NCI-H1048 (cell line): ENCODE results near the gene CASR.

Experiments
- DNase-seq: peaks from one replicate; lab custom pipeline; 2025; lab: John Stamatoyannopoulos, UW

Gene CASR

DNA sequence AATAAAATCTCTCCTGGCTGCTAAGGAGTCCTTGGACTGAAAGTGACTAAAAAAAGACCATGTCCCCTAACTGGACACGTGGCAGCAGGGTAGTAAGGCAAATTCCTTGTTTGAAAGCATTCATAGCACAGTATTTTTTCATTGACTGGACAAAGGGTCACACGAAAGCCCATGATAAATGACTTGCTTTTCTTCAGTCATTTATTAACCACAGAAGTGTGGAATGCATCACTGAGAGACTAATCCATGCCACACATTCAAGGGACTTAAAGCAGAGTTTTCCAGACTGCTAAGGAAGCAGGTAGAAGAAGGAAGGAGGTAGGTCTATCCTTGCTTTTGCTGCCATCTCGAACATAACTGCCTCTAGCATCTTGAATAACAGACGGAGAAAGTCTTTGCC, 31.2 kb downstream of the CASR start:
- DNase-seq: no peak

DNA sequence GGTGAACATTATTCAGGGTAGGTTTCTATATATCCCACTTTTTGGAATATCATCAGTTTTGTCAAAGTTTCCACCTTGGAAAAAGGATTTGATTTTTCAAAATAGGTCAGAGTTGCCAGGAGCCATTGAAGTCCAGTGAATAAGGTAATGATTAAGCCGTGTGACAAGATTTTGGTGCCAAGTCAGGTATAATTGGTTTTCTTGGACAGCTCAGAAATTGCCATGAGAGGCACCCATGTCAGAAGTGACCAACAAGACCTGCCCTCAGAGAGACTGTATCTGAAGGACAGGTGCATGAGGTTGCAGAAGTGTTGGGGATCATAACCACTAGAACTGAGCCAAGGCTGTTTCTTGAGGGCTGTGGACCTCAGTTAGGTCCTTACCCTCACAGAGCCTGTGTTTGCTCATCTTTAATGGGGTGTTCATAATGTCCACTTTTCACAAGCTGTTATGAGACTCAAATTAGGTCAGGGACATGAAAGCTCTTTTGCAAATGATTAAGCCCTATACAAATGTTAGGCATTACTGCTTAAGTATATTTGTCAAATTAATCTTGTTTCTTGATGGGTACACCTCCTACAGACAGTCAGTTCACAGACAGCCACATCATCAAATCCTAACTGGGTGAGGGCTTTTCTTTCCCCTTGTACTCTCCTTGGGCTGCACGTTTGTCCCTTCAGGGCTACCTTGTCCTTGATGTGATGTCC, 32.3 kb downstream of the CASR start:
- DNase-seq: no peak

DNA sequence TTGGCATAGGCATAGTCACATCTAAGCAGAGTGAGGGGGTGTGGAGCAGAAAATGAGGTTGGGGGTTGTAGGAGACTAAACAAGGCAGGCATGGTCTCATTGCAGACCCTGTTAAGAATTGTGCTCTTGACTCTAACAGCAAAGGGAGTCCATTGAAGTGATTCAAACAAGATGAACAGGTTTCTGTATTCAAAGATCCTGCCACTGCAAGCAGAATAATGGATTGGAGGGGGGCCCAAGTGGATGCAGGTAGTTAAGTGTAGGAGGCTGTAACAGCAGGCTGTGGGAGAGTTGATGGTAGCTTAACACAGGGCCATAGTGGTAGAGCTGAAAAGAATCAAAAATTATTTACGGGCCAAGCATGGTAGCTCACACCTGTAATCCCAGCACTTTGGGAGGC, 34.4 kb downstream of the CASR start:
- DNase-seq: no peak

DNA sequence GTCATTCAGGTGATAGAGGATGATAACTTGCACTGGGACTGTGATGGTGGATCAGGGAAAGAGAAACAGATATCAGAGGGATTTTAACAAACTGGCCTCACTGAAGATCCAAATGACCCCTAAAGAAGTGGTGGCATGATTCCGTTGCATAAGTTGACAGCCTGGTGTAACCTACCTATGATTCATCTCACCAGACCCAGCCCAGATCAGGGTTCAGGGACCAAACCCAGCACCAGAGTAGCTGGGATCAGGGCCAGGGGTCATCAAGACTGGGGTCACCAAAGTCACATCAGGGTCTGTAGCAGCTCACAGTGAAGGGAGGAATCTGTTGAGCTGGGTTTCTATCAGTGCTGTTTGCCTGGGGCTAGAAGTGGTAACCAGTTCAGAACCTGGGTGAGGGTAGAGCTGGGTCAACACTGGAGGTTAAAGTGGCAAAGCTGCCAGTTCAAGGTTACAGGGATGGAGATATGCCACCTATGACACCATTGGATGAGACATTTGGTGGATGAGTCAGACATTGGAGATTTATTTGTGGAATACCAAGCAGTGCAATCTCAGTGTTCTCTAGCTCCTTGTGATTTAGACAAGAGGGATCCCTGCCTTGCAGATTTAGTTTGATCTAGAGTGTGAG, 35.9 kb downstream of the CASR start:
- no peak for DNase-seq

DNA sequence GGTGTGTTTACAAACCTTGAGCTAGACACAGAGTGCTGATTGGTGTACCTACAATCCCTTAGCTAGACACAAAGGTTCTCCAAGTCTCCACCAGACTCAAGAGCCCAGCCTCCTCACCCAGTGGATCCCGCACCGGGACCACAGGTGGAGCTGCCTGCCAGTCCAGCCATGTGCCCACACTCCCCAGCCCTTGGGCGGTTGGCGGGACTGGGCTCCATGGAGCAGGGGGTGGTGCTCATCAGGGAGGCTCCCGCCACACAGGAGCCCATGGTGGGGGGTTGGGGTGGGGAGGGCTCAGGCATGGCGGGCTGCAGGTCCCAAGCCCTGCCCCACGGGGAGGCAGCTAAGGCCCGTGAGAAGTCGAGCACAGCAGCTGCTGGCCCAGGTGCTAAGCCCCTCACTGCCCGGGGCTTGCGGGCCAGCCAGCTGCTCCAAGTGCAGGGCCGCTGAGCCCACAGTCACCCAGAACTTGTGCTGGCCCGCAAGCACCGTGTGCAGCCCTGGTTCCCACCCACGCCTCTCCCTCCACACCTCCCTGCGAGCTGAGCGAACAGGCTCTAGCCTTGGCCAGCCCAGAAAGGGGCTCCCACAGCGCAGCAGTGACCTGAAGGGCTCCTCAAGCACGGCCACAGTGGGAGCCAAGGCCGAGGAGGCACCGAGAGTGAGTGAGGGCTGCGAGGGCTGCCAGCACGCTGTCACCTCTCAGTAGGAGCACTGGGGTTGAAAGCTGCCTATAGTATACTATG, 43.7 kb downstream of the CASR start:
- DNase-seq: no peak

DNA sequence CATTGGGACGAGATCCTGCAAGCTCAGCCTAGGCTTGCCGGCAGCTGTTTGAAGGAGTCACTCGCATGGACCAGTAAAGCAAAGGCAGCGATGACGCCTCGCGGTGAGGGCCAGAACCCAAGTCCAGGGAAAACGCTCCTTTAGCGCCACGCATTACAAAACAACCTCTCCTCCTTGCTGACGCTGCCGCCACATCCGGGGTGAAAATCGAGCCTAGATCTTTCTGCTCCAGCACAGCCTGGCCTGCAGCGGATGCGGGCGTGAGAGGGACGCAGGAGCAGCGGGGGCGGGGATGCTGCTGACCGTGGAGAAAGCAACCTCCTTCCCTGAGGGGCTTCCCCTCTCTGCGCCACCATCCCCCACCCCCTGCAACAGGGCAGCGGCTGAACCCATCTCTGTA, 46.7 kb downstream of the CASR start:
- no peak for DNase-seq

DNA sequence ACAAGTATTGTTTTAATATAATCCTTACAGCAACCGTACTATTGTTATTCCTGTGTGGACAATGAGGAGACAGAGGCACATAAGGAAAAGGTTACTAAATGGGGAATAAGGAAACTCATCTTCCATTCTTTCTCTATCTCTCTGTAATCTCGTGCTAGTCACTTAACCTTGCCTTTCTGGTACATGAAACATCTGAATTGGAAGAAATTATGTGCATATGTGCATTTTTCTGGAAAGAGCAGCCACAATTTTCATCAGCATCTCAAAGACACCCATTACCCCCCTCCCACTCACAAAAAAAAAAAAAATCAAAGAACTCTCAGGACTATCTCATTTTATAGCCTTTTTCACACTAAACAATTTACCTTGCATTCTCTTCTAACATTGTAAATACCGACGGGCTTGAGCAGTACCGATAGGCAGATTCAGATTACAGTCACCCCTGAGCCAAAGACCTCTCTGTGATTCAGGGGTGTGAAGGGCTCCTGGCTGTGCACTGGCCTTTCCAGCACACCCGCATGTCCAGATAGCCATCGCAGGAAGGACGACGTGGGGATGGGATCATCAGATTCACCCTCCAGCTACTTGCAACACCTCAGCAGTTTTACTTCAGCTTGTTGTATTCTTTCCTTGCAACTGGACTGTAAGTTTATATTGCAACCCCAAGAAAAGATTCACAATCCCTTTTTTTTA, 48.1 kb downstream of the CASR start:
- no peak for DNase-seq

DNA sequence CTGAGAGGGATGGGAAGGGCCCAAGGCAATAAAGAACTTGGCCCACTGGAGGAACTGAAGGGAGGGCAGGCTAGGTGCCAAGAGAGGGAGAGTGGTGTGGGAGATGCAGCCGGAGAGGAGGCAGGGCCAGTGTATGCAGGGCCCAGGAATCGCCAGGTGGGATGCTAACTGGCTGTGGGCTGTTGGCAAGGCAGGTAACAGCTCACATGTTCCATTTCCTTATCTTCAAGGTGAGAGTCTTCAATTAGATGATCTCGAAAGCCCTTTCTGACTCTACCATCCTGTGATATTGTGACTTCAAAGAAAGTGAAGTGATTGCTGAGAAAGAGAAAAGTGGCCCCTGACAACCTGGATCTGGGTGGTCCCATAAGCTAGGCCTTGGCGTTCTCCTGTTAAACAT, 49.0 kb downstream of the CASR start:
- DNase-seq: no peak

DNA sequence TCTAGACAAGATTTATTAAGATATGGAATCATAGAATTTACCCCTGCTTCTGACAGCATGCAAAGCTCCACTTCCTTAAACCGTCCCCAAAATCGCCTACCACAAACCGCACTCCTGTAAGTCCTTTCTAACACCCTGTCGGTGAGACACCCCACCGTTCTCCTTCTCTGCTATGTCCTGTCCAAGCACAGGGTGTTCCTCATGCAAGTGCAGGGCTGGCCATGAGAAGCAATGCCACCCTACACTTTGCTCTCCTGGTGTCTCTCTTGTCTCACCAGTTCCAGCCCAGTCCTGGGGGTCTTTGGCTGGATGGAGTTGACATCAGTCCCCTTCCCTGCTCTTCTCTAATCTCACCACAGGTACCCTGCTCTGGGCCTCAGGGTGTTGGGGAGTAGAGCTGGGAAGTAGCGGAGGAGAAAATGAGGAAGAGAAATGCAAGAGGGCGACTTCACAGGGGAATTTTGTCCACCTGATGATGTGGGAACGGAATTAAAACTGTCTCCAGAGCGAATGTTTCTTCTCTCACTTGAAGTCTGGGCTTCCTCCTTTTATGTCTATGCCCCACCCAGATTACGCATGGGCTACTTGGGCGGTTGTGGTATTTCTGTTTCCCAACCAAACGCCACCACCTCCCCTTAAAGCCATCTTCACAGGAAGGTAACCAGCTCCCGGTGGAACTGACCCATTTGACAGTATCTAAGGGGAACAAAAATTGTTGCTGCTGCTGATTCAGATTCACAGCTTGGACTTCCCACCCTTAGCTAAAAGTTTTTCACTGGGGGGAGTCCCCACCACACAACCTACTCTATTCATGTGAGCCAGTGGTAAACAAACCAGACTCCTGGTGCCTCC, 49.9 kb downstream of the CASR start:
- no peak for DNase-seq

DNA sequence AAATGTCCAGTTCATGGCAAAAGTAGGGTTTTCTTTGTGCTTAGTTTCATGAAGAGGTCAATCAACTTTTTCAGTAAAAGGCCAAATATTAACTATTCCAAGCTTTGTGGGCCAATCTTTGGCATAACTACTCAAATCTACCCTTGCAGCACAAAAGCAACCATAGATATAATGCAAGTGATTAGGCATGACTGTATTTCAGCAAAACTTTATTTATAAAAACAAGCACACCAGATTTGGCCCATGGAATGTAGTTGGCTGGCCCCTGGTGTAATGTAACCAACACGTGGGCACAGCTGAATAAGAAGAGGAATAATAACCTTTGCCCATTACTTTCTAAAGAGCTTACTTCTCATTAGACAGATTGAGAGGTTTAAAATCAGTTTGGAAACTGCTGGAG, 50.6 kb downstream of the CASR start:
- no peak for DNase-seq

DNA sequence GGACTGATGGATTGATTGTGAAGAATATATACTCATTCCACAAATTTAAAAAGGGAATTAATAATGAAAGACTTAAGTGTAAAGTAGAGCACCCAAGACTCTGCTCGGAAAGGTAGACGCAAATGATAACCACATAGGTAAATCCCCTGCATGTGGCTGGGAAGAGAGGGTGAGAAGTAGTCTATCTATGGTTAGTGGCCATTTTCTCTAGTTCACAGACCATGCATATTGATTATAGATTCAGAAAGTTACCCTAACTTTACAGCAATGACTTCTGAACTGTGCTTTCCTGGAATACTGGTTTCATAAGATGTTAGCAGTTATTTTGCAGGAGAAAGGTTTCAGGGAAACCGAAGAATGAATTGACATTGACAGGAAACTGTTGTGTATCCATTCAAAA, 51.7 kb downstream of the CASR start:
- no peak for DNase-seq

DNA sequence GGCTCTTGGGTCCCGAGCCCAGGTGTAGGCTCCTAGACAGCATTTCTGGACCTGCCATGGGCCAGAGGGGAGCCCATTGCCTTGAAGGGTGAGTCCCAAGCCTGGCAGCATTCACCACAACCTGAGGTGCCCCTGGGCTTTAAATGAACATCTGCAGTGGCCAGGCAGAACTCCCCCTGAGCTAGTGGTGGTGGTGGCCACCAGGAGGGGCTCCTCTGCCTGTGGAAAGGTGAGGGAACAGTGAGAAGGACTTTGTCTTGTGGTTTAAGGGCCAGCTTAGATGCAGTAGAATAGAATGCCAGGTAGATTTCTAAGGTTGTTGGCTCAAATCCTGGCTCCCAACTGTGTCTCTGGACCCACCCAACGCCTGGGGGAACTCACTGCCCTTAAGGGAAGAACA, 55.6 kb downstream of the CASR start:
- no peak for DNase-seq

DNA sequence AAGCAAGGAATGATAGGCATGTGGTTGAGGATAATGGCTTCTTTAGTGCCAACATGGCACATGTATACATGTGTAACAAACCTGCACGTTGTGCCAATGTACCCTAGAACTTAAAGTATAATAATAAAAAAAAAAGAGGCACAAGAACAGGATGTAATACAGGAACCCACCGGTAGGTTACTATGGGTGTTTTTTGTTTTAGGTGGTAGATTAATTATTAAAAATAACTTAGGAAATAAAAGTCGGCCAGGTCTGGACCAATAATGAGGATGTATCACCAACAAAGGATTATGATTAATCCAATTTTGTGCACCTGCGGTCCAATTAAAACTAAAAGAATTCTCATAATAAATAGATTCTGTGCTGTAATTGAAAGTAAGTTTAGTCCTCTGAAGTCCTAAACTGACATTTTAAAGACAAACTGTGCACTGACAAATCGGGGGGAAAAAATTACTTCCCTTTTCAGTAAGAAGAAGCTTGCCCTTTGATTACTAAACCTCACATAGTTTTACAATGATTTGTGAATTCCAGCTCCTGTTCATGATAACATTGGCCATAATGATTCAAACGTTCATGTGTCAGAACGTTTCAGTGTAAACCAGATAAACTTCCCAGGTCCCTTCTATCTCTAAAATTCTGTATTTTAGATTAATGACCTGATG, 62.2 kb downstream of the CASR start:
- DNase-seq: no peak

DNA sequence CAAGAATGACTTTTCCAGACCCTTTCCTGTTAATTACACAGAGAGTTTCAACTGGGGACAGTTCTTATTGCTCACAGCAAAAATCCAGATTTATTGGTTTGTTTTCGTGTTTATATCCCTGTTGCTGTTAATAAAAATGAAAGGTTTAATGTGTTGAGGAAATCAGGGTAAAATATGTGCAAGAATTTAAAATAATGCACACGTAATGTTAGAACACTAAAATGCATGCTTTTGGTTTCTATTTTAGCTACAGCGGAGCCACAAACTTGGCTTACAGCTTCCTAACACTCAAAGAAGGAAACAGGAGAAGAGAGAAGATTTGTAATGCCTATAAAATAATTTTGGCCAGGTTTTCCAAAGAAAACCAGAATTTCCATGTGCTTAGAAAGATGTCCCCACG, 62.7 kb downstream of the CASR start:
- no peak for DNase-seq

DNA sequence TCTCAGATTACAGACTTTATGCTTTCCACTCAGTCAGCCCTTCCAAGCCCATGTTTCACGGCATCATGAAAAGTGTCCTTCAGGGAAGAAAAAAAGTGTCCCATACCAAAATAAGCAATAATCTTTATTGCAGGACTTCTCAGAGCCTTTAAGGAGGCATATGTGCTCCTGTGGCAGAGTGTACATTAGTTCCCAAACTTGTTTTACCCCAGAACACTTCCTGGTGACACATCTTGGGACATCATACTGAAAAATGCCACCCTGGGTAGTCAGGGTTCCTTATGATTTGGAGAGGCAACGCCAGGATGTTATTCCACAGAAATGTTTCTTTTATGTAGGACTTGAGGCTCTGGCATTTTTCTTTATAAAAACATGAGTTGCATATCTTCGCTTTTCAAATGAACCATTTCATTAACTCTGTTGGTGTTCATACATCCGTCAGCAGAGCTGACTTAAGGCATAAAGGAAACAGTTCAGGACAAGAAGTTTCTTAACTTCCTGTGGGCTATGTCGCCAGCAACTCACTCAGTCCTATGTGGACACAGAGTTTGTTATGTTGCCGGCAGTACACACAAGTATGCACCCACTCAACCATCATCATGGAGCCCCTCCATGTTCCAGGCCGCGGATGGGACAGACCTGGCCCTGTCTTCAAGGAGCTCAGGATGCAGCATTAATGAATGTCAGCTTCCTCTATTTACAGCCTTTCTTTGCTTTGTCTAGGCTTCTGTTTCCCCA, 63.8 kb downstream of the CASR start:
- no peak for DNase-seq

DNA sequence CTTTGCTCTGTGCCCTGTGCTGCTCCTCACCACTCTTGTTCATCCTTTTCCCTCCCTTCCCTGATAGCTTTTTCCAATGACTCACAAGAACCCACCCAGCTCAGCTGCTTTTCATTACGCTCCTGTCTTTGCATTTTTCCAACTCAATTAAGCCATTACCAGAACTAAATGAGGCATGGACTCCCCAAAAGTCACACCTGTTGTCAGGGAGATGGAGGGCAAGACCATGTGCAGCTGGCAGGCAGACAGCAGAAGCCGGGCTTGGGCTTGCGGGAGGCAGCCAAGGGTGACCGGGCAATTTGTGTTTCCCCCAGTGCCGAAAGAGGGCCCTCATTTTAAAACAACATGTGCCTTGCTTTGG, 64.3 kb downstream of the CASR start:
- no peak for DNase-seq

DNA sequence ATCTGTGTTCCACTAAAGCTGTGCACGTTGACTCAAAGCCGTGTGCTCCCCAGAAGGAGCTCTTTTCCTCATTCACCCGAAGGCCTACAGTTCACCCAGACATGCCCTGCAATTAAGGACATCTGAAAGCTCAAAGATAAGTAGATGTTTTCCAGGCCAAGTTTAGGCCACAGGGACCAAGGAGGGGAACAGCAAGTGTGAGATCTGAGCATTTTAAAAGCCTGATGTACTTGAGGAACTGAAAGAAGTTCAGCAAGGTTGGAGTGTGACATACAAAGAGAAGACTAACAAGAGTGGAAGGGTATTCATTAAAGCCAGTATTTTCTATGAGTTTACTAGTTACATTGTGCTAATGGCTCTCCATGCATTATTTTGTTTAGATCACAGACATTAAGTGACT, 68.0 kb downstream of the CASR start:
- no peak for DNase-seq

DNA sequence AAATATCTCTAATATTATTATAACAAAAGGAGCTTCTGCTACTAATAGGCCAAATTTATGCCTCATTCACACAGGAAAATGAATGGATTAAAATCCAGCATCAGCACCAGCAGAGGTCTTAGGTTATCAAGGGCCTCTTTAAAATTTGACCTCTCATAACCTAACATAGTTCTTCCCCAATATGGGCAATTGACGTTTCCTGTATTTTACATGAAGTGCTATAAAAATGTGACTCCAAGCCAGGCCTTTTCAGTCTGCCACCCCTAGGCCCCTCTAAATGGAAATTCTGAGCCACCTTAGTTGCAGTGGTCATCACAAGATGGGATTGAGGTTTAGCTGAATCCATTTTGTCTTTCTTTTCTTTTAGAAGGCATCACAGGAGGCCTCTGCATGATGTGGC, 70.1 kb downstream of the CASR start:
- DNase-seq: no peak

DNA sequence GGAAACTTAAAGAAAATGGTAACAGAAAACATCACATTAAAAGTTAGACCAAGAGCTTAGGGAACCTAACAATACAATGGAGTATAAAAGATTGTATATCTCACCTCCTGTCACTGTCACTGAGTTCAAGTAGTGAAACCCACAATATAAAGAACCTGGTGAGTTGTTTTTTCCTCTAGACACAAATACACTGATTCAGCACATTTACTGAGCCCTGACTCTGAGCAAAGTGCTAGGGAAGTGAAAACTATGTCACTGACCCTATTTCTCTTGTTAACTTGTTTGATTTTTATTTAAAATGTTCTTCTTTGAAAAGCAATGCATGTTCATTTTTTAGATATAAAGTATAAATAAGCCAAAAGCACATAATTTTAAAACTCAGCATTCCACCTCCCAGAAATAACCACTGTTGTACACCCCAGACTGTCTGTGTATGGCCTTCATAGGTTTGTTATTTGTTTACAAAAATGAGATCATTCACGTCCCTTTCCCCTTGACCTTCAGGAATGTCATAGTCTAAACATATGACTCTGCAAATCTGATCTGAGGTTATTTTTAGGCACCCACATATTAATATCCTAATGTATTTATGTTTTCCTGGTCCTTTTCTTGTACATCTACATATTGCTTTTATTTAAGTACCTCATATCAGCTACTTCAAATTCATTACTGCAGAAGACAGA, 72.4 kb downstream of the CASR start:
- DNase-seq: no peak
